Measurements from ENCODE around the gene ZNRF2.

DNA sequence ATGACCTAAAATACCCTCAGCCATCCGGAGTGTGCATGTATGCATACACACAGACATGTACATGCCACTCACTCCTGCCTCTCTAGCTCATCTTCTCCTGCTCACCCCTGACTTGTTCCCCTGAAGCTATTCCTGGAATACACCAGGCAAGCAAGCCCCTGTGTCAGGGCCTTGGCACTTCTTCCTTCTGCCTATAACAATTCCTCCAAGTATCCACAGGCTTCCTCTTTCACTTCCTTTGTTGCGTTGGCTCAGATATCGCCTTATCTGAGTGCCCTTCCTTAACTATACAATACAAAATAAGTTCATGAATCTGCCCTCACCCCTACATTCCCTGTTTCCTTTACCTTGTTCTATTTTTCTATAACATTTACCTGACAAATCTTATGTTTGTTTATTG, 105.4 kb downstream of the ZNRF2 start:
- TF ChIP-seq EP300 (IDR thresholded peaks at IDR 0.05) = no peak
- TF ChIP-seq CTCF (IDR thresholded peaks at IDR 0.05) = no peak
